ENCODE data around the gene RCAN1.
A peak's percentile ranks its signal among the peaks of the same experiment; 100 is the strongest.

RCAN1 gene

DNA sequence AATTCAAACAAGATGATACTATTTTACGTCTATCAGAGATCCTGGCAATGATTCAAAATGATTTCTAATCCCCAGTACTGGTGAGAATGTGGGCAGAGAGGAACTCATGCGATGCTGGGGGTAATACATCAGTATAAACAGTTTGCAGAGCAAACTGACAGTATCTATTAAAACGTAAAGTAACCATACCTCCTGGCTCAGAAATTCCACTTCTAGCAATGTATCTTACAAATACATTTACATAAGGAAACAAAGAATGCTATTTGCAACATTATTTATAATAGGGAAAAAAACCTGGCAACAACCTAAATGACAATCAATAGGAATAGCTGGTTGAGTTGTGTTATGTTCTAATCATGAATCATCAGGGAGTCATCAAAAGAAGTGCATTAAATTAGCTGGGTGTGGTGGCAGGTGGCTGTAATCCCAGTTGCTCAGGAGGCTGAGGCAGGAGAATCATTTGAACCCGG lies 15.9 kb downstream of the RCAN1 start:
- DNase-seq (ENCODE audit: low read depth): no peak

DNA sequence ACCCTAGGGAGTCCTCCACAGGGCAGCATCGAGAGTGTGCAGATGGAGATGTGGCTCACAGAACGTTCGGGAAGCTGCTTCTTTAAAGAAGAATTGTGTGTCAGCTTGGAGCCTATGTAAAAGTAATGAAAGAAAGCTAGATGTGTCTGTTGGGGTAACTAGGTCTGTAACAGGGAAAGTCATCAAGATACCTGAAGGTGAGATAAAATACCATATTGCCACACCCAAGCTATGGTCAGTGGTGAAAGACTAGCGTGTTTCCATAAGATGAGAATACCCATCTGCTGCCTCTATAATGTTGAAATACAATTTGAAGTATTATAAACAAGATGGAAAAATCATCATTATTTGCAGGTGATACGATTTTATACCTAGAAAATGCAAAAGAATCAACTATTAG lies 17.5 kb downstream of the RCAN1 start:
- no peak for DNase-seq (ENCODE audit: low read depth)

DNA sequence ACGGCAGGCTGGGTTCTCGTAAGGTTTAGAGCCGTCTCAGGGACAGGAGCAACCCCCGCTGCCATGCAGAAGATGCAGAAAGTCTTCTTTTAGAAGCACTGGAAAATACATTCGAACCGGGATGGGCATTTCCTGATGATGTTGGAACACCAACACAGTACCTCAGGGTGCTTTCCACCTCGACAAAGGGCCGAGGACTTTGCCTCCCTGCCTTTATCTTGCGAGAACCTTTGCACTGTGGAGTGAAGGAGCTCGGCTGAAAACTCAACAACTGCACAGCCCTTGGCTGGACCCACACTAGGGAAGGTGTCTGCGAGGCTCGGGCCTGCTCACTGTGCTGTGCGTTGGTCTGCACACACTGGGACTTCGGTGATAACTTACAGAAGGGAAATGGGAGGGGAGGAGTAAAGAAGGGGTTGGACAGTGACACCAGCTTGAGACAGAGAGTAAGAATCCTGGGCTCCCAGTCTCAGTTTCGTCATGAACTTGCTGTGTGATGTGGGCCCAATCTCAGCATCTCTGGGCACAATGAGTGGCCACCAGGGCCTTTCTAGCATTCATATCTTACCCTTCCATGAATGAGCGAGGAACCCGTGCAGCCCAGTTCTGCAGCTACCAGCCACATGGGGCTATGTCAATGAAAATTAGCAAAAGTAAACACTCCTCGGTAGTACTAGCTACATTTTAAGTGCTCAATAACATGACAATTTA lies 18.2 kb downstream of the RCAN1 start:
- DNase-seq (ENCODE audit: low read depth): no peak

DNA sequence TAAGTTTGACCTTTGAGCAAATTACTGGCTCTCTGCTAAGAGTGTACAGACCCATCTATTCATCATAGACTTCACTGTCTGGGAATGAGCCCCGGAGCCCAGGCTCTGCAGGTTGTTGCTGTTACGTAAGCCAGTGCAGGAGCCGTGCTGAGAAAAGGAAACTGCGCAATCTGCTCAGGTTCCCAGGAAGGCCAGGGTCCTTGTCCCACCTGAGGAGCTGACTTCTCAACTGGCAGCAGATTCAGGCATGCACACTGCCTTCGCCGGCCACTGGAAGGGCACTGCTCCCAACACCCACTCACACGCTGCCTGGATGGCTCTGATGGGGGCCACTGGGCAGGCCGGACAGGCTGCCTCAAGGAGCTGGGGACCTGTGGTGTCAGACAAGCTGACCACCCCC lies 19.5 kb downstream of the RCAN1 start:
- no peak for DNase-seq (ENCODE audit: low read depth)

DNA sequence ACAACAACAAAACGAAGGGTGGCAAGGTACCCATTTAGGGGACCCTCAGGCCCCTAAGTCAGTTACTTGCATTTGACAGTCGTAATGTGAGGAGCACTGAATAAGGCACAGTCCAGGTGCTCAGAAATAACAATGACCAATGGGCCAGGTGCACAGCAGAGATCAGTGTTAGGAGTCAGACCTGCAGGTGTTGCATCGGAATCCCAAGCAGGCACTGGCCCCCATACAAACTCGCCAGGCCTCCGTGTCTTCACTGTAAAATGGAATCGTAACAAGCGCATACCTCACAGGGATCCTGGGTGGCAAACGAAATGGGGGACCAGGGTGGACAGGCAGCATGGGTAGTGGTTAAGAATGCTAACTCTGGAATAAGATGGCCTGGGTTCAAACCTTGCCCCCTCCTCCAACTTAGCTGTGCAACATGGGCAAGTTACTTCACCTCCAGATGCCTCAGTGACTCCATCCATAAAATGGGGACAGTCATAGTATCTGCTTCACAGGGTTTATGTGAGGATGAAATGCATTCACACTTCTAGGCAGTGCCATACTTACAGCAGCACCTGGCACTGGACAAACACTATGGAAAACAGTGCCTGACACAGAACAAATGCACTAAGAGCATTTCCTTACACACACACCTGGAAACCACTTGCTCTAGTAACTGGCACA lies 20.2 kb downstream of the RCAN1 start:
- DNase-seq (ENCODE audit: low read depth): no peak

DNA sequence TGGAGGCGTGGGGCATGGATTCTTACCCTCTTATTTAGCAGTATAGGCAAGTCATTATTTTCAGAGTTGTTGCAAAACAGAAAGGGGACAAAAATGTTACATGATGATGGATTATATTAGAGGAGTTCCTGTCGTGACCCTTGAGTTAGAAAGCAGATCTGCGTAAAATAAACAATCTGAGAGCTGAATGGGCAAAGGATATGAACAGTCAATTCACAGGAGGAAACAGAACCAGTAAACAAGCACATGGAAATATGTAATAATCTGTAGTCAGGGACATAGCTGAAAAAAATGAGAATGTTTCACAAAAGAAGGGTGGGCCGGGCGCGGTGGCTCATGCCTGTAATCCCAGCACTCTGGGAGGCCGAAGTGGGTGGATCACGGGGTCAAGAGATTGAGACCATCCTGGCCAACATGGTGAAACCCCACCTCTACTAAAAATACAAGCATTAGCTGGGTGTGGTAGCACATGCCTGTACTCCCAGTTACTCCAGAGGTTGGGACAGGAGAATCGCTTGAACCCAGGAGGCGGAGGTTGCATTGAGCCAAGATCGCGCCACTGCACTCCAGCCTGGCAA lies 20.9 kb downstream of the RCAN1 start:
- DNase-seq (ENCODE audit: low read depth): no peak

DNA sequence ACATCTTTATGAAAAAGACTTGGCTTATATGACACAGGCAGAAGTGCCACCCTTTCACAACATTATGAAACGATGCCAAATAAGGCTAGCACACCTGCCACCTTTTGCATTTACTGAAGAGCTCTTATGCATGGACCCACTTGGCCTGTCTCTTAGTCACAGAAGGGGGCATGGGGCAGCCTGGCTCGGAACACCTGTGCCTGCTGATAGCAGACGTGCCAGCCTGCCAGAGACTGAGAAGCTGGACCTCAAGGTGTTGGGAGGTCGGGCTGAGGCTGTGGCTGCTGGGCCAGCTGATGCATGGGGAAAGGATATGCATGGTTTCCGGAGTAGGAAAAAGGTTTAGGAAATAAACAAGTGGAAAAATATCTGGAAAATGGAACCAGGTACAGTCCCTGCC lies 21.5 kb downstream of the RCAN1 start:
- no peak for DNase-seq (ENCODE audit: low read depth)

DNA sequence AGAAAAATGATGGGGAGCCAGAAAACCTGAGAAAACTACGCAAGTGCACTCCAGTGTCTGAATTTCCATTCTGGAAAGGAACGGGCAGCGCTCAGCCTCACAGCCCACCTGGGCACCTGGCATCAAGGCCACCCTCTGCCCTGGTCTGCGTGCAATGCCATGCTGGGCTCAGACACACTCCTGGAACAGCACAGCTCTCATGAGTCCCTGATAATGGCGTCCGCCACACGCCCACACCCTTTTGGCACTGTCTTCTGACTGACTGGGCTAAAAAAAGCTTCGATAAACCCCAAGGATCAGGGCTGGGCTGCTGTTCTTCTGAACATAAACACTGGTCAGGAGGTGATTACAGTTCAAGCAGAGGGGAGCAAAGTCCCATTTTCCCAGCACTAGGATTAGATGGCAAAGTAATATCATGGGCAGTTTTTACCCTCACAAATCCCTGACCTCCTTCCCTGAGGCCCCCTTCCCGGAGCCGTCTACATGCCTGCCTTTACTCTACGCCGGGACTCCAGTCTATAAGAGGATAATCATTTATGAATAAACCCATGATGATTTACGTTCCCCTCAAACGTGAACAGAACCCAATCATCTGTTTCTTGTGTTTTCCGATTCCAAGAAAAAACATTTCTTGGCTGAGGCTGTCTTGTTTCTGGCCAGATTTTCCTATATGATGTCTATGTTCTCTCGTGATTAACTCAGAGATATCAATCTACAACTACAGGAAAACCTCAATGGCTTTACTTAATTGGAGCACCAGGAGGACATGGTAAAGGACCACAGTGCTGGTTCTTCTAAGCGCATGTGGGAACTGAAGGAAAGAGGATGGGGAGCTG lies 22.6 kb downstream of the RCAN1 start:
- DNase-seq (ENCODE audit: low read depth): no peak

DNA sequence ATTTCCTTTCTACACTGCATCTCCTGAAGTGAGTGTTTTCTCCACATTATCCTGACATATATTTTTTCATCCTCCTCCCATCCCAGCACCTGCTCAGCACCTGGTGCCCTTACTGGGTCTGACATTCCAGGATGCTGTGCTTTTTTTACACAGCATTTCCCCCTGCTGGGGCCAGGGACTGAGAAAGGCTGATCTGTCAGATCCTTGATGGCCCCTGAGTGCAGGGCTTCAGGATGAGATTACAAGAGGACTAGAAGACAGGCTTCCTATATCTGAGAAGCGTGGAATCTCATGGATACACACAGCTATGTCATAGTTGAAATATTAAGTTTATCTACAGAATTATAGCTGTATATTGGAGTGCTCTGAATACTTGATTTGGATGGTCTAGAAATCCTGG lies 24.4 kb downstream of the RCAN1 start:
- no peak for DNase-seq (ENCODE audit: low read depth)

DNA sequence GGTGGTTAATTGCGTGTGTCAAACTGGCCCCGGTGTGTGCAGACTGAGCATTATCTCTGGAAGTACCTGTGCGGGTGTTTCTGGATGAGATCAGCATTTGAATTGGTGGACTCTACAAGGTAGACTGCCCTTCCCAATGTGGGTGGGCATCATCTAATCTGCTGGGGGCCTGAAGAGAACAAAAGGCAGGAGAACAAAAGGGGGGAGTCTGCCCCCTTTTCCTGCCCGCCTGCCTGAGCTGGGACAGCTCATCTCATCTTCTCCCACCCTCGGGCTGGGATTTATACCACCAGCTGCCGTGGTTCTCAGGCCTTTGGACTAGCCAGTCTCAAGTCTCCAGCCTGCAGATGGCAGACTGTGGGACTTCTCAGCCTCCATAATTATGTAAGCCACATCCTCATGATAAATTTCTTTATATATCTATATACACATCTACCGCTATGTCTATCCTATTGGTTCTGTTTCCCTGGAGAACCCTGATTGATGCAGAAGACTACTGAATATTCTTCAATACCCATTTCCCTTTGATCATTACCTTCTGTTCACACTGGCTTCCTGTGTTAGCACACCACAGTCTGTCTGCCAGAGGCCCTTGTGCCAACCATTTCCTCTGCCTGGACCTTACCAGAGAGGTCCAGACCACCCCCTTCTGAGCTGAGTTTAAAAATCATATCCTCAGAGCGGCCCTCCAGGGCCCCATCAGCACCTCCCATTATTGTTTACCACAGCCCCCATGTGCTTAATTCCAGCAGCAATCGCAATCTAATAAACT lies 25.2 kb downstream of the RCAN1 start:
- DNase-seq (ENCODE audit: low read depth): no peak

DNA sequence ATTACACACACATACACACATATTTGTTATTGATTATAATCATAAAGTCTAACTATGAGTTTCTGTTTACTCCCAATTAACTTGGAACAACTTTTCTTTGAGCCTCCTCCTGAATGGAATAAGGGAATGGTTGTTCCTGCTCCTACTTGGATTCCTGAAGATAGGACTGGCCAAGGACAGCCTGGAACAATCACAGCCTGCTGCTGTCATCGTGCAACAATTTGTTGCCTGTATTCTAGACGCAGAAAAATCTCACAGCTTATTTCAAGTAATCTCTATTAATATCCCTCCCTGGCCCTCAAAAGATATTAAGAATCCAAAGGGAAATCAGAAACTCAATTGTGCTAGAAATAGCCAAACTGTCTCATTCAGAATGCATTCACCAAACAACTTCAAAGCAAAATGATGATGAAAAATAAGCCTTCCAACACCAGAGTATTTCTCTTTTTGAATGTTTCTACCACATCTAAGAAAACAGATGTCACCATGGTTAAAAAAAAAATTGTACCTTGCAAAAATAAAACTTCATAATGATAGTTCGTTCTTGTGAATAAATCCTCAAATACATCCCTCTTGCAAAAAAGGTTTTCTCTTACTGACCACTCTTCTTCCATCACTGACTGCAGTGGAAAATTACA lies 30.9 kb downstream of the RCAN1 start:
- DNase-seq (ENCODE audit: low read depth): no peak

DNA sequence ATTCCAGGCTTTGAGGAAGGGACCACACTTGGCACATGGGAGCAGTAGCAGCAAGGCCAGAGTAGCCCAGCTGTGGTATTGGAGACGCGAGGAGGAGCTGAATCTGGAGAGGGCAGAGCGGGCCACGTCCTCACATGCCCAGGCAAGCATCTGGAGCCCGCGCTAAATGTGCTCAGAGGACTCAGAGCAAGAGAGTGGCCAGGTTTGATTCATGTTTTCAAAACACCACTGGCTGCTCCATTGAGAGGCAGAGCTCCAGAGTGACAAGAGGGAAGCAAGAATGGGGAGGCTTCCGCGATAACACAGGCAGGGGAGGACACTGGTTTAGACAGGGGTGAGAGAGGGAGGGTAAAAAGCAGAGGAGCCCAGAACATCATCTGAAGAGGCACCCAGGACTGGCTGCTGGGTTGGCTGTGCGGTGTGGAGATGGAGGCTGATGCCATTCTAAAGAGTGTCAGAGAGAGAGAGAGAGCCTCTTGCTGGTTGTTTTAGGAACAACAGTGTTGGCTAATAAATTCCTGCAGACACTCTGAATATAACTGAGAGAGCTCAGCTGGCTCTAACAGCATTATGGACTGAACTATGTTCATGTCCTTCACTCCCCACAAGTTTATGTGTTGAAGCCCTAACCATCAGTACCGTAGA lies 32.3 kb downstream of the RCAN1 start:
- peak; percentile 22 for DNase-seq (ENCODE audit: low read depth)

DNA sequence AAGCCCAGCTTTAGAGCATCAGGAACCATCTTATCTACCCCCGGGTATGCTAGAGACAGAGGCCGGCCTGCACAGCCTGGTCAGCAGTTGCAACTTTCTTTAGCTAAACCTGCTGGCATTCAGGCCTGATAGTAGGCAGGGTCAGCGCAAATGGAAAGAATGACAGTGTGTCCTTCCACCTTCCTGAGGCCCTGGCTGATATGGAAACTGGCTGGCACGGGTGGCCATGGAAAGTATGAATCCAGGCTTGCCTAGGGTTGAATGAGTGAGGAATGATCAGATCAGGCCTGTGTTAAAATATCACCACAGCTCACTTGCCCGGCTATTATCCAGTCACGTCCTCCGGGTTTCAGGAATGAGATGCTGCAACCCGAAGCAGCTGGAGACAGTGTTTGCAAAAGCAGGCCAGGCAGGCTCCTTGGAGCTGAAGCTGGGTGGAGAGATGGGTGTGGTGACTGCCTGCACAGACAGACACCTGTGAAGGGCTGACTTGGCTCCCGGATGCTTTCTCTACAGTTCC lies 34.7 kb downstream of the RCAN1 start:
- no peak for DNase-seq (ENCODE audit: low read depth)

DNA sequence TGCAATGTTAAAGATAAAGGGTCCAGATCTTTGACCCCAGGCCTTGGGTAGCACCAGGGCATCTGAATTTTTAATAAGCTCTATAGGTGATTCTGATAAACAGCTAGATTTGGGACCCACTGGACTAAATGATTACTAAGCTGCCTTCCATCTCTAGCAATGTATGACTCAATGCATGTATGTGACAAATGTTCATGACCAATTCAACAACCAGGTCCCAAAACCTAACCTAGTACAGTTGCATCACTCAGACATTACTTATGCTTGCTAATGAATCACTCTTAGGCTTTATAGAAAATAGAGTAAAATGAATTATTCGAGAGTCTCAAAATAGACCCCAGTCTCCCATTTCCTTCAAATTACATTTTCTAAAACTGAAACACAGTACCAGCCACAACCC lies 35.5 kb downstream of the RCAN1 start:
- DNase-seq (ENCODE audit: low read depth): peak; percentile 14

DNA sequence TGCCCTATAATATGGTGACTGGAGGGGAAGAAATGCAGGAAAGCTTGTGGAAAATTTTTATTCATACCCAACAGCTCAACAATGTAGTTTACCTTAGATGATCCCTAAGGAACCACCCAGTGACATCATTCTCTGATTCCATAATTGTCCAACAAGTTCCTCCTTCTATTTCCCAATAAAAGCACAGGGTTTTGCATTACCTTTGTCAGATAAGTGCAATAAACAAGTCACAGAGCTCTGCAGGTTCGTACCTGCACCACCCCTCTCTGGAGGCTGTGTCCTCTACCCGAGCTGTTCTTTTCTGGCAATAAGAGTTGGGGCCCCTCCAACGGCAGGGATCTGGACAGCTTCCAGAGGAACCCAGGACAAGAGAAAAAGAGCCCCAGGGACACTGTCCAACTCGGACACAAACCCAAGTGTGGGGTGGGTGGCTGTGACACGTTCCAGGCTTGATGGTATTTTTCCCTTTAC lies 38.8 kb downstream of the RCAN1 start:
- DNase-seq (ENCODE audit: low read depth): no peak

DNA sequence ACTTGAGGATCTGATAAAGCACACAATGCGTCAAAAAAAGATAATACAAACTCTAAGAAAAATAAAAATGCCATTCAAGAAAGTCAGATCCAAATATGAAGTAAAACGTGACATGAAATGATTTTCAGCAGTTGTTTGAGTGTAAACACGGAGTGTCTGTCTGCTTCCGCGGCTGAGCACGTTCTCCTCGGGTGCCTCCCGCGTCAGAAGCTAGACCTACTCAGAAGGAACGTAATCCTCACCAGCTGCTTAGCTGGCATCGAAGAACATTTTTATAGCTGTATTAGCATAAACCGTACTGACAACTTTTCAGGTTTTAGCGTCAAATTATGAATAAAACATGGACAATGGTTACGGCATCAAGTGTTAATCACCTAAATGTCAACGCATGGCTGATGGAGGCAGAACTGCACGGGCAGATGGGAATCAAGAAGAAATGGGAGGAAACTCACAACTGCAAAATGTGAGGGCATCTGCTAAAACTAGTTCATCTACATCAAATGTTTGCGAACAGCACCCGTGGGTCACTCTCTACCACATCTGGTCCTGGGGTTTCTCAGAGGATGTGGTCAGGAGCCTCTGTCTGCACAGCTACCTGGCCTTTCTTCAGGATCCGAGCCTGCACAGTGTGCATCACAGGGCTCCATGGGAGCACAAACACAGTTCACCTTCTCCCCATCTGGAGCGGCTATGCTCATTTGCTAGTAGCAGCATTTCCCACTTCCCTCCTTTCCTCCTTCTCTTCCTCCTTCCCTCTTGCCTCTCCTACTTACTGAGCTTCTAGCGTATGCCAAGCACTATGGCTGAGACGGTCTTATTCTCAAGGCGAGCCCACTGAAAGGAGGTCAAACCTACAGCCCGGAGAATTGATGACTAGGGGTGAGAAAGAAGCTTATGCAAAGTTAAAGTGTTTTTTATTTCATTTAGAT lies 40.0 kb downstream of the RCAN1 start:
- no peak for DNase-seq (ENCODE audit: low read depth)

DNA sequence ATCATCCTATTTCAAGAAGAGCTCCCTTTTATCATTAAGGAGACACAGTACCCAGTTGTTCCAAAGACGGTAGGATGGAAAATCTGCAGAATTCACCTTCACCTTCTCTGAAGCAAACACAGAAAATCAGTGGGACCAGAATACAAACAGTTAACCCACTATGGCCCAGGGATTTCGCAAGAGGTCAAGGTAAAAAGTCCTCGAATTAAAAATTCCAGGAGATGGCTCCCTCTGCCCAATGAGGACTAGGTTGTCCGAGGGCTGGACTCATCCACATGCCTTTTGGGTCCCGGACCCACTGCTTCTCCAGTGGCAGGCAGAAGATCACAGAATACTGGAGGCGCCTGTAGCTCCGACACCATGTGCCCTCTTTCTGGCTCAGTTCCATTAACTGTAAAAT lies 42.9 kb downstream of the RCAN1 start:
- no peak for DNase-seq (ENCODE audit: low read depth)

DNA sequence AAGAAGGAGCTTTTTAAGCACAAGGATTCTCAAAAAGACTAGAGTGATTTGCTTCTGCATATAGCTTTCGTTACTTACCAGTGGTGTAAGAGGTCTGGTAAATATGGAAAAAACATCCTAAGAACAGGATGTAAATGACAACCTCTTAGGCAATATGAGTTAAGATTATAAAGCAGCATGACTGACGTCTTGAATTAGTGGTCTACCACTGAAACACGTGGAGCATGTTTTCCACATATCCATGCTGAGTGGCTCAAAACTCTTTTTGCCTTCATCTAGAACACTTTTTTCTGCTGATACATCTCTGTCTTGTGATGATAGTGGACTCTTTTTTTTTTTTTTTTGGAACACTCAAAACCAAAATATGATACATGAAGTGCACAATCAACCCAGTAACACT lies 44.6 kb downstream of the RCAN1 start:
- no peak for DNase-seq (ENCODE audit: low read depth)

DNA sequence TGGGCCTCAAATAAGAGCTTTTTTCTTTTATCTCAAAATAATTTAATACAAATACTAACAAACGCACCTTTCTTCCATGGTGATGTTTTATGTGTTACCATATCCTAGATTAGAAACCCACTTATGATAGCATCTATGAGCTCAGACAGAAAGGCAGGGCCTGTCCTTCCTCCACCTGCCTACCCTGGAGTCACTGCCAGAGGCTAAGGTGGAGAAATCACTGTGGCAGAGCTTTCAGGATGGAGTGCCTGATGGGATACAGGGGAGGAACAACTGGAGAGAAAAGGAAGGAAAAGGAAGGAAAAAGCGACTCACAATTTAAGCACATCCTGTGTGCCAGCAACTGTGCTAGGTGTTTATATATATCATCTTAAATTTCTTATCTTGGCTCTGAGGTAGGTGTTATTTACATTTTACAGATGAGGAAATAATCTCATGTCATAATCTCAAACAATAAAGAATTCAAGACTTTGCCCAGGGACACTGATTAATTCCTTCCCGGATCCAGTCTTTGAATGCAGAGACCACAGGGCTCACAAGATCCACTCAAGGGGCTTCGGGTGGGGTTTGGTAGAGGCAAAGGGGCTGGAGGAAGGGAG lies 45.4 kb downstream of the RCAN1 start:
- DNase-seq (ENCODE audit: low read depth): no peak
